ENCODE results near the gene LRRC58. TPM values are rescaled to one million over a fixed set of nuclear protein-coding genes. Genes with fewer than 3 reads are reported as not detected.

Gene LRRC58
- total RNA-seq (10 to 100 TPM; 14.1 to 18.0 TPM), polyA plus RNA-seq (1 to 10 TPM; 4.6 to 6.6 TPM)

DNA sequence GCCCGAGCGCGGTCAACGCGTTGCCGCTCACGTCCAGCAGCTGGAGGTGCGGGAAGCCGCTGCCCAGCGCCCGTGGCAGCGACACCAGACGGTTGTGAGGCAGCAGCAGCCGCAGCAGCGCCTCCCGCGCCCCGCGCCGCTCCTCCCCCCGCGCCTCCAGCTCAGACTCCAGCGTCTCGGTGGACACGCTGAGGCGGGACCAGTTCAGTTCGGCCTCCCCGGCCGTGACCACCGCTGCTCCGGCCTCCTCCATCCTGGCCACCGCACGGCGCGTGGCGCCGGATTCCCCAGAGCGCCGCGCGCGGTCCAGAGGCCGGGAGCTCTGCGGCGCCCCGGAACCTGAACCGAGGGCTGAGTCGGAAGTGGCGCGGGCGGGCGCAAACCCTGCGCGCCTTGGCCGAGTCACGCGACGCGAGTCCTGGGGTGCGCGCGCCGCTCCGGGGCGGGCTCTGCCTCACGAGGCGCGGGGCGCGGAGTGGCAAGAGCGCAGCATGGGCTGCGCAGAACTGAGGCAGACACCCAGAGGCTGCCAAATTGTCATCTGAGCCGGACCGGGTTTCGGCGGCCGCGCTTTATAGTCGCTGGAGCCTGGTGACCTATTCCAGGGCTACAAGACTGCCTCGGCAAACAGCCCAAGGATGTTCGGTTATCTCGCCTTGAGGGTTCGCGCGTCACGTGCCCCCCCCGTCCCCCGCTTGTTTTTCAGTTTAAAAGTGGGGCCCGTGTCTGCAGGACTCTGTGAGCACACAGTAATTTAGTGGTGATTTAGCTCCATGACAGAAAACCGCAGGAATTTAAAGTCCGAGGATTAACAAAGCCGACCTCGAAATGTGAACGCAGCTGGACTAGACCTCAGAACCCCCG is at the start of gene LRRC58:
Gene LRRC58, minus strand, starts transcription at position 364 of the 864 bp plus-strand sequence. Its CDS starts 111 bp downstream, at position 253.
- Histone ChIP-seq H3K27me3 (ENCODE audit: control insufficient read depth in 4 of 4, insufficient read depth in 4 of 4, low read length in 3 of 4) (no peaks in the 10 kb centered on the region), H3K4me1 (ENCODE audit: control insufficient read depth in 4 of 4, insufficient read depth in 4 of 4, low read length in 3 of 4) (peaks cover 5 to 23% (median 14%) of the 10 kb centered on the region in 4 donors), H3K9me3 (ENCODE audit: control insufficient read depth in 4 of 4, low read length in 3 of 4) (no peaks in the 10 kb centered on the region), H3K4me3 (ENCODE audit: low read depth in 1 of 3, low read length in 3 of 3) (peak within 1 kb of the TSS; percentile 63 to 89 (median 75)), H3K36me3 (ENCODE audit: control insufficient read depth in 4 of 4, insufficient read depth in 3 of 4, low read depth in 1 of 4, low read length in 3 of 4) (no peaks in the 10 kb centered on the region), H3K9ac (ENCODE audit: low read depth in 1 of 2, low read length in 2 of 2) (peak within 1 kb of the TSS; percentile 37 to 80), H3K27ac (ENCODE audit: low read depth in 1 of 2, low read length in 2 of 2) (peak within 1 kb of the TSS; percentile 85 to 86)
- TF ChIP-seq YY1 (IDR thresholded peaks at IDR 0.05) (no peak), HNF4G (IDR thresholded peaks at IDR 0.05) (no peak), GABPA (IDR thresholded peaks at IDR 0.05 in 1 of 2, conservative IDR thresholded peaks at IDR 0.05 in 1 of 2) (peak in 1 of 2 donors; percentile 82), SP1 (IDR thresholded peaks at IDR 0.05) (peak; percentile 21), TAF1 (conservative IDR thresholded peaks at IDR 0.05) (peak; percentile 19), FOXA1 (IDR thresholded peaks at IDR 0.05) (peak; percentile 5), MAX (IDR thresholded peaks at IDR 0.05) (no peak)
- TF ChIP-seq, protein P1, sequence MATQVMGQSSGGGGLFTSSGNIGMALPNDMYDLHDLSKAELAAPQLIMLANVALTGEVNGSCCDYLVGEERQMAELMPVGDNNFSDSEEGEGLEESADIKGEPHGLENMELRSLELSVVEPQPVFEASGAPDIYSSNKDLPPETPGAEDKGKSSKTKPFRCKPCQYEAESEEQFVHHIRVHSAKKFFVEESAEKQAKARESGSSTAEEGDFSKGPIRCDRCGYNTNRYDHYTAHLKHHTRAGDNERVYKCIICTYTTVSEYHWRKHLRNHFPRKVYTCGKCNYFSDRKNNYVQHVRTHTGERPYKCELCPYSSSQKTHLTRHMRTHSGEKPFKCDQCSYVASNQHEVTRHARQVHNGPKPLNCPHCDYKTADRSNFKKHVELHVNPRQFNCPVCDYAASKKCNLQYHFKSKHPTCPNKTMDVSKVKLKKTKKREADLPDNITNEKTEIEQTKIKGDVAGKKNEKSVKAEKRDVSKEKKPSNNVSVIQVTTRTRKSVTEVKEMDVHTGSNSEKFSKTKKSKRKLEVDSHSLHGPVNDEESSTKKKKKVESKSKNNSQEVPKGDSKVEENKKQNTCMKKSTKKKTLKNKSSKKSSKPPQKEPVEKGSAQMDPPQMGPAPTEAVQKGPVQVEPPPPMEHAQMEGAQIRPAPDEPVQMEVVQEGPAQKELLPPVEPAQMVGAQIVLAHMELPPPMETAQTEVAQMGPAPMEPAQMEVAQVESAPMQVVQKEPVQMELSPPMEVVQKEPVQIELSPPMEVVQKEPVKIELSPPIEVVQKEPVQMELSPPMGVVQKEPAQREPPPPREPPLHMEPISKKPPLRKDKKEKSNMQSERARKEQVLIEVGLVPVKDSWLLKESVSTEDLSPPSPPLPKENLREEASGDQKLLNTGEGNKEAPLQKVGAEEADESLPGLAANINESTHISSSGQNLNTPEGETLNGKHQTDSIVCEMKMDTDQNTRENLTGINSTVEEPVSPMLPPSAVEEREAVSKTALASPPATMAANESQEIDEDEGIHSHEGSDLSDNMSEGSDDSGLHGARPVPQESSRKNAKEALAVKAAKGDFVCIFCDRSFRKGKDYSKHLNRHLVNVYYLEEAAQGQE (IDR thresholded peaks at IDR 0.05) = peak; percentile 26
- DNase-seq (ENCODE audit: low spot score) = peak; percentile 86
- WGBS = under 1% methylated on average over 95 of the region's 95 CpGs

GRCh38 chr3:120396469-120396868 is 47.3 kb upstream of the LRRC58 start:
- 90% methylated on average over 8 of the region's 8 CpGs for WGBS
- Histone ChIP-seq H3K4me1 (ENCODE audit: control insufficient read depth in 4 of 4, insufficient read depth in 4 of 4, low read length in 3 of 4) (no peaks in the 10 kb centered on the region), H3K9ac (ENCODE audit: low read depth in 1 of 2, low read length in 2 of 2) (no peak overlapping the region), H3K4me3 (ENCODE audit: low read depth in 1 of 3, low read length in 3 of 3) (no peak overlapping the region), H3K27me3 (ENCODE audit: control insufficient read depth in 4 of 4, insufficient read depth in 4 of 4, low read length in 3 of 4) (no peaks in the 10 kb centered on the region), H3K9me3 (ENCODE audit: control insufficient read depth in 4 of 4, low read length in 3 of 4) (no peaks in the 10 kb centered on the region), H3K36me3 (ENCODE audit: control insufficient read depth in 4 of 4, insufficient read depth in 3 of 4, low read depth in 1 of 4, low read length in 3 of 4) (peaks cover 0 to 16% (median 5%) of the 10 kb centered on the region in 4 donors), H3K27ac (ENCODE audit: low read depth in 1 of 2, low read length in 2 of 2) (no peak overlapping the region)
- no peak for TF ChIP-seq GABPA (IDR thresholded peaks at IDR 0.05 in 1 of 2, conservative IDR thresholded peaks at IDR 0.05 in 1 of 2)
- TF ChIP-seq EGR1 (IDR thresholded peaks at IDR 0.05; ENCODE audit: low read depth in 2 of 2) = no peak
- TF ChIP-seq, protein P2, sequence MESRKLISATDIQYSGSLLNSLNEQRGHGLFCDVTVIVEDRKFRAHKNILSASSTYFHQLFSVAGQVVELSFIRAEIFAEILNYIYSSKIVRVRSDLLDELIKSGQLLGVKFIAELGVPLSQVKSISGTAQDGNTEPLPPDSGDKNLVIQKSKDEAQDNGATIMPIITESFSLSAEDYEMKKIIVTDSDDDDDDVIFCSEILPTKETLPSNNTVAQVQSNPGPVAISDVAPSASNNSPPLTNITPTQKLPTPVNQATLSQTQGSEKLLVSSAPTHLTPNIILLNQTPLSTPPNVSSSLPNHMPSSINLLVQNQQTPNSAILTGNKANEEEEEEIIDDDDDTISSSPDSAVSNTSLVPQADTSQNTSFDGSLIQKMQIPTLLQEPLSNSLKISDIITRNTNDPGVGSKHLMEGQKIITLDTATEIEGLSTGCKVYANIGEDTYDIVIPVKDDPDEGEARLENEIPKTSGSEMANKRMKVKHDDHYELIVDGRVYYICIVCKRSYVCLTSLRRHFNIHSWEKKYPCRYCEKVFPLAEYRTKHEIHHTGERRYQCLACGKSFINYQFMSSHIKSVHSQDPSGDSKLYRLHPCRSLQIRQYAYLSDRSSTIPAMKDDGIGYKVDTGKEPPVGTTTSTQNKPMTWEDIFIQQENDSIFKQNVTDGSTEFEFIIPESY (IDR thresholded peaks at IDR 0.05) = no peak
- TF ChIP-seq FOXA1 (IDR thresholded peaks at IDR 0.05) = no peak
- TF ChIP-seq TAF1 (conservative IDR thresholded peaks at IDR 0.05) = no peak
- no peak for TF ChIP-seq RXRA (IDR thresholded peaks at IDR 0.05)
- TF ChIP-seq SP1 (IDR thresholded peaks at IDR 0.05) = no peak
- no peak for TF ChIP-seq JUND (IDR thresholded peaks at IDR 0.05)
- TF ChIP-seq FOXA2 (IDR thresholded peaks at IDR 0.05) = no peak
- TF ChIP-seq, protein P3, sequence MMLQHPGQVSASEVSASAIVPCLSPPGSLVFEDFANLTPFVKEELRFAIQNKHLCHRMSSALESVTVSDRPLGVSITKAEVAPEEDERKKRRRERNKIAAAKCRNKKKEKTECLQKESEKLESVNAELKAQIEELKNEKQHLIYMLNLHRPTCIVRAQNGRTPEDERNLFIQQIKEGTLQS (IDR thresholded peaks at IDR 0.05) = no peak
- TF ChIP-seq, protein P4, sequence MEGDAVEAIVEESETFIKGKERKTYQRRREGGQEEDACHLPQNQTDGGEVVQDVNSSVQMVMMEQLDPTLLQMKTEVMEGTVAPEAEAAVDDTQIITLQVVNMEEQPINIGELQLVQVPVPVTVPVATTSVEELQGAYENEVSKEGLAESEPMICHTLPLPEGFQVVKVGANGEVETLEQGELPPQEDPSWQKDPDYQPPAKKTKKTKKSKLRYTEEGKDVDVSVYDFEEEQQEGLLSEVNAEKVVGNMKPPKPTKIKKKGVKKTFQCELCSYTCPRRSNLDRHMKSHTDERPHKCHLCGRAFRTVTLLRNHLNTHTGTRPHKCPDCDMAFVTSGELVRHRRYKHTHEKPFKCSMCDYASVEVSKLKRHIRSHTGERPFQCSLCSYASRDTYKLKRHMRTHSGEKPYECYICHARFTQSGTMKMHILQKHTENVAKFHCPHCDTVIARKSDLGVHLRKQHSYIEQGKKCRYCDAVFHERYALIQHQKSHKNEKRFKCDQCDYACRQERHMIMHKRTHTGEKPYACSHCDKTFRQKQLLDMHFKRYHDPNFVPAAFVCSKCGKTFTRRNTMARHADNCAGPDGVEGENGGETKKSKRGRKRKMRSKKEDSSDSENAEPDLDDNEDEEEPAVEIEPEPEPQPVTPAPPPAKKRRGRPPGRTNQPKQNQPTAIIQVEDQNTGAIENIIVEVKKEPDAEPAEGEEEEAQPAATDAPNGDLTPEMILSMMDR (IDR thresholded peaks at IDR 0.05; ENCODE audit: low read depth, low read length, missing input control) = no peak
- TF ChIP-seq NR2F2 (IDR thresholded peaks at IDR 0.05) = no peak
- TF ChIP-seq, protein P1 (IDR thresholded peaks at IDR 0.05) = no peak
- TF ChIP-seq HNF4A (conservative IDR thresholded peaks at IDR 0.05) = no peak
- no peak for DNase-seq (ENCODE audit: low spot score)
